AG04449 (cell line): ENCODE results near the gene BARHL2.

ENCODE experiments used
- CTCF ChIA-PET: fragments of 350-600 bp; formaldehyde crosslinking; extraction: SDS; loops from one replicate; lab custom pipeline; 2021; ENCODE audit warnings: antibody characterized with exemption; lab: Yijun Ruan, JAX
- POLR2A ChIA-PET: fragments of 400-600, 350-600 bp; formaldehyde crosslinking; extraction: SDS; loops from one replicate; lab custom pipeline; 2020; ENCODE audit warnings: antibody characterized with exemption, inconsistent platforms; lab: Yijun Ruan, JAX
- DNase-seq: peaks from one replicate; pipeline ENCODE4 v3.0.0-alpha.2; 2010; ENCODE audit warnings: low read depth, low spot score
- H3K4me3 ChIP-seq: 2 replicates; pipeline ENCODE4 v1.5.1; 2011; ENCODE audit warnings: low read depth, mild to moderate bottlenecking, control low read depth, low read length
- CTCF ChIP-seq: IDR thresholded peaks from one replicate; pipeline ENCODE4 v1.5.1; 2011; ENCODE audit warnings: mild to moderate bottlenecking, moderate library complexity, low read length, control low read depth, inconsistent platforms; ENCODE audit not compliant: insufficient read depth; ENCODE audit errors: missing control alignments

The BARHL2 gene

DNA sequence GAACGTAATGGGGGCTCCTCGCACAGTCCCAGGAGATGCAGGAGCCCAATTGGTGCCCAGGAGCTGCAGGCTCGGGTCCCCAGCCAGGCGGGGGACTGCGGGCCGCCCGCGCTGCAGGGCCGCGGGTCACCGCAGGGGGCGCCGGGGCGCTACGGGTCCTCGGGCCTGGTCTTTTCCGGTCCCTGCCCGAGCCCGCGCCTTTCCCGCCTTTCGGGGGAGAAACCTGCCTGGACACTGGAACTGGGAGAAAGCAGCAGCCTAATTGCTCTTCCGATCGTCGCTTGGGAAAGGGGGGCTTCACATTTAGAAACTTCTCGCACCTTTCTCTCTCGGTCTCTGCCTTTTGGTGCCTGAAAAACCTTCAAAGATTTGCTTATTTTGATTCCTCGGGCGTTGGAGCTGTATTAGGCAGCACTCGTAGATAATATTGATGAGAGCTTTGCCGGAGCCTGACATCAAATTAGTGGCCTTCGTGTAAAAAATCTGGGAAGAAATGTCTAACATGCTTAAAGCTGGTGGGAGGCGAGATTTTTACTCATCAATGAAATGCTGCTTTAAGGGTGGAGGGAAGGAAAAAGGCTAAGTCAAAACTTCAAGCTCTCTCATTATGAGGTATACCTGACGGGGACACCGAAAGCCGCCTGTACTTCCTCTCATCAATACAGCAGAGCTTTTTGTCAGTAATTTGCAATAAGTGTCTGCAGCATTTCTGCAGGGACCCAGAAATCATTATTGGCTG, 12.6 kb upstream of the BARHL2 start:
- peak; percentile 2 for TF ChIP-seq CTCF
- no peak overlapping the region for H3K4me3 ChIP-seq
- DNase-seq: no peak
- ChIA-PET POLR2A (no interaction called here), CTCF (interaction anchor here (2.1 kb wide), 1 partner anchor 8 kb away, joined by 16 read pairs; no protein-coding TSS in a partner anchor)

DNA sequence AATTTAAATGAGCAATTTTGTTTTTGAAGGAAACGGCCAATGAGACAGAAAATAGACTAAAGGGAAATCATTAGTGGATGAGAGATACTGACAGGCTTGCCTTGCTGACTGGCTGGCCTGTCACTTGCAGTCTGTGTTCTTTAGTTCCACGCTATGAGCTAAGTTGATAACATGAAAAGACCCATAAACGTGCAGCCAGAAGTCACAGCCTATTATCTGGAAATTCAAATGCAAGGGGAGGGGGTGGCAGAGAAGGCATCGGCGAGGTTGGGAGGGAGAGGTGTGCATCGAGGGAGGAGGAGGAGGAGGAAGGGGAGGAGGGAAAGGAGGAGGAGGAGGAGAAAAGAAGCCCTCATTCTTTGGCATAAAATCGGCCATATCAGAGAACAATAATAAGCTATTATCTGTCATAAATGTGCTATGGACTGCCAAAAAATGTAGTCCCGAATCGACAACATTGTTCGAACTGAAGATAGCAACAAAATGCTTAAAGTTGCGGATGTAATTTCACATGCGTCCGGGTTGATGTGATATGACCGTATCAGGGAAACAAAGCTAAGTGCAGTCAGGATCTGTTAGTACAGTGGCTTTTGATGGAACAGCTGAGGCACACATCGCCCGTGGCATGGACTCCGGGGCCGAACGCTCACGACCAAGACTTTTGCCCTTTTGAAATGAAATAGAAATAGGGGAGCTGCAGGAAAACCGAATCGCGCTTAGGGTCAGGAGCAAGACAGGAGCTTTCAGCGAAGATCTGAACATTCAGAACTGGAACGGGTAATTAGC, 11.6 kb upstream of the BARHL2 start:
- DNase-seq: no peak
- ChIA-PET CTCF (interaction anchor here (1.5 kb wide), 1 partner anchor 13 kb away, joined by 7 read pairs; no protein-coding TSS in a partner anchor), POLR2A (no interaction called here)
- TF ChIP-seq CTCF: no peak
- no peak overlapping the region for H3K4me3 ChIP-seq

DNA sequence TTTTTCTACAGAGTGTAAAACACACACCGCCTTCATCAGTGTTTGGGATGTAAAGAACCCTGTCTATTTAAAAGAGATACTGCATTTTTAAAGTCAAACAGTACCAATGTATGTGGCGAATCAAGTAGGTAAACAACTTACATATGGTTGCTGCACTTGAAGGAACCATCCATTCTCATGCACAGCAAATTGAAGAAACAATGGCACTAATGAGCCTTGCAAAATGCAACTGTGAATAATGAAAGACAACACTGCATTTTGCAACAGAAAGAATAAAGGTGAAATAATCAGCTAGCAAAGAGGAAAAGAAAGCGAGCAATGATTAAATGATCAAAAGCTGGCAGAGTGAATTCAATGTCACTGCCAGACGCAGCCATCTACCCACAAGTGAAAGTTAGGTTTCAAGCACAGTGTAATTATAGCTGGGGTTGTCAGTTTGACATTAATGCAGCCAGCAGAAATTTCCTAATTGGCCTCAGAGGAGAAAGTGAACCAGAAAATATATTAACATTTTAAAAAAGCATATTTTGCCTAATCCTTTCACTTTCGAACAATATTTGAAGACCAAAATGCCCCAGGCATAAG, 10.9 kb upstream of the BARHL2 start:
- DNase-seq: no peak
- TF ChIP-seq CTCF: no peak
- ChIA-PET CTCF (interaction anchor here (1.5 kb wide), 1 partner anchor 12 kb away, joined by 7 read pairs; no protein-coding TSS in a partner anchor), POLR2A (no interaction called here)
- no peak overlapping the region for H3K4me3 ChIP-seq

DNA sequence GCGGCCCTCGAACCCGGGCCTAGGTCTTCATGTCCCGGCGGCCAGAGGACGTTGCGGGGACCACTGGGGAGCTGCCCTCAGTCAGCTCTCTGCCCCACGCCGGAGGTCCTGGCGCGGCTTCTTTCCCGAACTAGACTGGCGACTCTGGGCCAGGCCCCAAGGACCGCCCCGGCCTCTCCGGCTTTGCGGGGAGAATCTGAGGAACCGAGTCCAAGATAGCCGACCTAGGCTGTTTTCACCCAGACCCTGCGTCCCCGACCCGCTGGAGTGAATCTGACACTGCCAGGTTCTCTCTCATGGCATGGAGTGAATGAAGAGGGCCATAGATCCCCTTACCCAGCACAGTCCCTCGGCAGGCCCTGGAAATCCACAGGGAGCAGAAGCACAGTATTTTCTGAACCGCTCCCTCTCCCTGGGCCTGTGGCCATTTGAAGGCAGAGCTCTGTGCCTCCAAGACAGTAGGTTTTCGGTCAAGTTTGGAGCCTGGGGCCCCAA, 9.9 kb upstream of the BARHL2 start:
- no peak for TF ChIP-seq CTCF
- DNase-seq: no peak
- CTCF ChIA-PET: no interaction called here
- H3K4me3 ChIP-seq: no peak overlapping the region
- POLR2A ChIA-PET: no interaction called here

- ChIA-PET POLR2A (no interaction called here), CTCF (interaction anchor here (1.3 kb wide), 1 partner anchor 124 kb away, joined by 3 read pairs; no protein-coding TSS in a partner anchor)
- no peak overlapping the region for H3K4me3 ChIP-seq
- DNase-seq: no peak
- no peak for TF ChIP-seq CTCF
Observed at GRCh38 chr1:90726425-90726985, 9.4 kb upstream of the BARHL2 start.
